GM21390 (cell line): ENCODE results near the gene EXOC3L4.

Experiments used
- ATAC-seq: cut with Tn5 transposase; IDR thresholded peaks from one replicate; pipeline ENCODE4 v1.9.1; 2021; ENCODE audit not compliant: unreplicated experiment

Gene EXOC3L4

GRCh38 chr14:103131580-103131979 is 37.1 kb downstream of the EXOC3L4 start:
- no peak for ATAC-seq

GRCh38 chr14:103132381-103133209 is 38.1 kb downstream of the EXOC3L4 start:
- no peak for ATAC-seq

- no peak for ATAC-seq
These were observed 39.0 kb downstream of the EXOC3L4 start for GRCh38 chr14:103133210-103134140.

GRCh38 chr14:103134405-103134804 is 39.9 kb downstream of the EXOC3L4 start:
- no peak for ATAC-seq

- no peak for ATAC-seq
These were observed 40.4 kb downstream of the EXOC3L4 start for GRCh38 chr14:103134919-103135318.

- ATAC-seq = no peak
These were observed 41.1 kb downstream of the EXOC3L4 start for GRCh38 chr14:103135333-103136260.

GRCh38 chr14:103136388-103137271 is 42.1 kb downstream of the EXOC3L4 start:
- no peak for ATAC-seq

GRCh38 chr14:103137689-103138300 is 43.3 kb downstream of the EXOC3L4 start:
- no peak for ATAC-seq

GRCh38 chr14:103138301-103139131 is 44.0 kb downstream of the EXOC3L4 start:
- no peak for ATAC-seq

GRCh38 chr14:103139132-103140025 is 44.9 kb downstream of the EXOC3L4 start:
- no peak for ATAC-seq

GRCh38 chr14:103140316-103141109 is 46.0 kb downstream of the EXOC3L4 start:
- peak; percentile 58 for ATAC-seq

- ATAC-seq = no peak
These were observed 46.7 kb downstream of the EXOC3L4 start for GRCh38 chr14:103141117-103141796.

GRCh38 chr14:103142026-103142425 is 47.5 kb downstream of the EXOC3L4 start:
- no peak for ATAC-seq

GRCh38 chr14:103142721-103143302 is 48.3 kb downstream of the EXOC3L4 start:
- ATAC-seq = no peak

GRCh38 chr14:103143506-103143905 is 49.0 kb downstream of the EXOC3L4 start:
- ATAC-seq = no peak

GRCh38 chr14:103144085-103144484 is 49.6 kb downstream of the EXOC3L4 start:
- ATAC-seq = no peak
